GM13977 (cell line): ENCODE results near the gene OCA2.

ENCODE experiments used
- DNase-seq: peaks from one replicate; pipeline ENCODE4 v3.0.0; 2012; ENCODE audit warnings: low spot score
- CTCF ChIP-seq: IDR thresholded peaks from 2 replicates; pipeline ENCODE4 v1.5.1; 2012; ENCODE audit warnings: mild to moderate bottlenecking, control low read depth; ENCODE audit not compliant: insufficient read depth; ENCODE audit errors: extremely low read depth, missing control alignments
- in situ Hi-C: fragments of 300-500 bp; cut with MboI; formaldehyde crosslinking; loops from one replicate; pipeline ENCODE4 v1.12.0; 2022; ENCODE audit warnings: low sequenced_read_pairs, low pct_unique_long_range_greater_than_20kb, mixed read lengths, inconsistent platforms; ENCODE audit not compliant: unreplicated experiment

OCA2 gene

GRCh38 chr15:27897481-27897880 lies 201.6 kb downstream of the OCA2 start:
- in situ Hi-C loops, result no loop called here
- no peak for DNase-seq
- TF ChIP-seq CTCF, result no peak

- in situ Hi-C loops, result no loop called here
- DNase-seq, result no peak
- TF ChIP-seq CTCF, result no peak
These were observed 204.5 kb downstream of the OCA2 start for GRCh38 chr15:27894645-27895044.

DNA sequence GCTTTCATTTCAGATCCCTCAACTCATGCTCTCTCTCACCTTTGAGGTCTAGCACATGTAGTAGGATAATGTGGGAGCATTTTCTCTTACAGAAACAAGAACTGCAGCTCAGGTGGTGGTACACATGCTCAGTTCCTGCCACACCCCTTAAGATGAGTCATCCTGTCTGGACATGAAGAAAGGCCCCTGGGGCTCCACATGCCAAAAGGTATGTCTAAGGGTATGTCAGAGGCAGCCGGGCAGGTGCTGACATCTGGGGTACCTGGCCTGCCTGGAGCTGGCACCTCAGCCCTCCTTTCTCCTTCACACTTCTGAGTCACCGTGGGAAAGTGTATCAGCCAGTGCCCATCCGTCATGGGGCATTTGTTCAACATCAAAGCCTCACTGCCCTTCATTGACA lies 209.9 kb downstream of the OCA2 start:
- TF ChIP-seq CTCF, result no peak
- in situ Hi-C loops, result no loop called here
- no peak for DNase-seq

- in situ Hi-C loops, result no loop called here
These were observed 213.9 kb downstream of the OCA2 start for GRCh38 chr15:27885201-27885600.

GRCh38 chr15:27884726-27885125 lies 214.4 kb downstream of the OCA2 start:
- TF ChIP-seq CTCF, result no peak
- no peak for DNase-seq
- in situ Hi-C loops, result no loop called here

More at GRCh38 chr15:27885201-27885600, 213.9 kb downstream of the OCA2 start:
- TF ChIP-seq CTCF, result no peak
- DNase-seq, result no peak

DNA sequence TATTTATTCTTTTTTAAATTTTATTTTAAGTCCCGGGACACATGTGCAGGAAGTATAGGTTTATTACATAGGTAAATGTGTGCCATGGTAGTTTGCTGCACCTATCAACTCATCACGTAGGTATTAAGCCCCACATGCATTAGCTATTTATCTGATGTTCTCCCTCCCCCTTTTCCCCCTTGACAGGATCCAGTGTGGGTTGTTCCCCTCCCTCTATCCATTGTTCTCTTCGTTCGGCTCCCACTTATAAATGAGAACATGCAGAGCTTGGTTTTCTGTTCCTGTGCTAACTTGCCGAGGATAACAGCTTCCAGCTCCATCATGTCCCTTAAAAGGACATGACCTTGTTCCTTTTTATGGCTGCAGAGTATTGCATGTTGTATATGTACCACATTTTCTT lies 220.3 kb downstream of the OCA2 start:
- no peak for TF ChIP-seq CTCF
- in situ Hi-C loops, result no loop called here
- no peak for DNase-seq

DNA sequence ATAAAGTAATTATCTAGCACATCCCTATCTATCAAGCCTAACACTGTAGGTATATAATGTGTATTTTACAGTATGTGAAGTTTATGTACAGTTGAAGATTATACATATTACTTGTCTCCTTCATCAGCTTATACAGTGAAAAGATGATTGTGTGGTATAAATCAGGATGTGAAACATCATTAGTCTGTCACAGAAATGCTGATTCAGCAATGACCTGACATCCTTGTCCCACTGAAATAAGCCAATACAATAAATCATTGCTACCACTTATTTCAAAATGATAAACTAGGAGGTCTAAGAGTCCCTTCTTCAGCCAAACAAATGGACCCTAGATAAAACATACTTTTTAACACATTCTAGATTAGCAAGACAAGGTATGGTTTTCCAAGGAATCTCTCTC lies 225.3 kb downstream of the OCA2 start:
- no peak for DNase-seq
- no peak for TF ChIP-seq CTCF
- in situ Hi-C loops, result no loop called here
